MM.1S (cell line): ENCODE results near the gene FALEC.

Experiments
- DNase-seq: peaks from one replicate; pipeline ENCODE4 v3.0.0-alpha.2; 2015
- H2AFZ ChIP-seq: fragments of 300-600 bp; sonication (generic); 2 replicates; pipeline ENCODE4 v1.6.0; 2016; ENCODE audit warnings: antibody characterized with exemption, low read length
- H3F3A ChIP-seq: fragments of 300-600 bp; sonication (generic); 2 replicates; pipeline ENCODE4 v1.6.1; 2016; ENCODE audit warnings: mild to moderate bottlenecking, antibody characterized with exemption, low read length, moderate library complexity, mixed read lengths; ENCODE audit not compliant: insufficient read depth
- H3K27ac ChIP-seq: fragments of 300-600 bp; sonication (generic); 2 replicates; pipeline ENCODE4 v1.5.1; 2016; ENCODE audit warnings: mild to moderate bottlenecking, low read length
- H3K27me3 ChIP-seq: fragments of 300-600 bp; sonication (generic); replicated peaks from 2 replicates; pipeline ENCODE4 v1.6.0; 2016; ENCODE audit warnings: low read length; ENCODE audit not compliant: insufficient read depth
- H3K36me3 ChIP-seq: fragments of 300-600 bp; sonication (generic); replicated peaks from 2 replicates; pipeline ENCODE4 v1.6.1; 2016; ENCODE audit warnings: mild to moderate bottlenecking, low read length, mixed read lengths; ENCODE audit not compliant: insufficient read depth
- H3K4me1 ChIP-seq: fragments of 300-600 bp; sonication (generic); 2 replicates; pipeline ENCODE4 v1.6.1; 2016; ENCODE audit warnings: low read length, mixed read lengths
- H3K4me2 ChIP-seq: fragments of 300-600 bp; sonication (generic); 2 replicates; pipeline ENCODE4 v1.6.0; 2016; ENCODE audit warnings: low read depth, low read length
- H3K4me3 ChIP-seq: fragments of 300-600 bp; sonication (generic); 2 replicates; pipeline ENCODE4 v1.5.1; 2016; ENCODE audit warnings: low read length, mixed read lengths
- H3K79me2 ChIP-seq: fragments of 300-600 bp; sonication (generic); 2 replicates; pipeline ENCODE4 v1.6.1; 2016; ENCODE audit warnings: mixed run types, low read length, mixed read lengths
- H3K9ac ChIP-seq: fragments of 300-600 bp; sonication (generic); 2 replicates; pipeline ENCODE4 v1.6.1; 2016; ENCODE audit warnings: low read length, mixed read lengths
- H3K9me2 ChIP-seq: fragments of 300-600 bp; sonication (generic); replicated peaks from 2 replicates; pipeline ENCODE4 v1.6.1; 2016; ENCODE audit warnings: mild to moderate bottlenecking, low read length, mixed read lengths; ENCODE audit not compliant: insufficient read depth
- H3K9me3 ChIP-seq: fragments of 300-600 bp; sonication (generic); replicated peaks from 2 replicates; pipeline ENCODE4 v1.6.1; 2016; ENCODE audit warnings: mild to moderate bottlenecking, low read length, mixed read lengths; ENCODE audit not compliant: insufficient read depth
- H4K20me1 ChIP-seq: fragments of 300-600 bp; sonication (generic); 2 replicates; pipeline ENCODE4 v1.6.1; 2016; ENCODE audit warnings: mild to moderate bottlenecking, low read length, moderate library complexity, mixed read lengths; ENCODE audit not compliant: insufficient read depth
- EZH2 ChIP-seq: fragments of 300-600 bp; sonication (generic); optimal IDR thresholded peaks from 2 replicates; pipeline ENCODE3; 2017; ENCODE audit warnings: low read depth, mild to moderate bottlenecking, antibody characterized with exemption, low read length, mixed read lengths
- EZH2phosphoT487 ChIP-seq: fragments of 300-600 bp; sonication (generic); IDR thresholded peaks from 2 replicates; pipeline ENCODE4 v1.6.1; 2018; ENCODE audit warnings: antibody characterized with exemption, low read length
- TF ChIP-seq, protein P1 (sequence below): fragments of 300-600 bp; sonication (generic); IDR thresholded peaks from 2 replicates; pipeline ENCODE4 v1.5.1; 2016; ENCODE audit warnings: antibody characterized with exemption, low read length, mixed read lengths

Gene FALEC

DNA sequence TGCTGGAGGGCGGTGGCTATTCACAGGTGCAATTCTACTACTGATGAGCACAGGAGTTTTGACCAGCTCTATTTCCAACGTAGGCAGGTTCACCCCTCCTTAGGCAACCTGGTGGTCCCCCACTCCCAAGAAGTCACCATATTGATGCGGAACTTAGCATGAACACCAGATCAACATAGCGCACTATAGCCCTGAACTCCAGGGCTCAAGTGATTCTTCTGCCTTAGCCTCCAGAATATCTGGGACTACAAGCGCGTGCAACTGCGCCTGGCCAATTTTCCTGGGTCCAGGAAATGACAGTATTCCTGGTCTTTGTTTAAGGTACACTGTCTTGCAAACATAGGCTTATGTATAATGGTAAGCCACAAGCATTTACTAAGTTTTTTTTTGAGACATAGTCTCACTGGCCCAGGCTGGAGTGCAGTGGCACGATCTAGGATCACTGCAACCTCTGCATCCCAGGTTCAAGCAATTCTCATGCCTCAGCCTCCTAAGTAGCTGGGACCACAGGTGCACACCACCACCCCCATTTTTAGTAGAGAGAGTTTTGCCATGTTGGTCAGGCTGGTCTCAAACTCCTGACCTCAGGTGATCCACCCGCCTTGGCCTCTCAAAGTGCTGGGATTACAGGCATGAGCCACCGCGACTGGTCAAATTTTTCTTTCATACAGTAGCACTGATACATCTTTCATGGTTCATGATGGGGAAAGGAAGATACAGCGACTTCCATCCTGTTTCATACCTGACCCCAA lies 51.2 kb downstream of the FALEC start:
- Histone ChIP-seq H3K36me3 (no peaks in the 10 kb centered on the region), H2AFZ (no peak overlapping the region), H3K9me2 (no peaks in the 10 kb centered on the region), H3K4me2 (peak overlapping the region; percentile 86), H3K79me2 (peaks cover 37% of the 10 kb centered on the region), H3K9me3 (no peaks in the 10 kb centered on the region), H3F3A (peaks cover 96% of the 10 kb centered on the region), H4K20me1 (no peaks in the 10 kb centered on the region), H3K27me3 (no peaks in the 10 kb centered on the region), H3K9ac (peak overlapping the region; percentile 60), H3K4me3 (peak overlapping the region; percentile 51), H3K4me1 (peaks cover 83% of the 10 kb centered on the region), H3K27ac (peak overlapping the region; percentile 92)
- TF ChIP-seq, protein P1, sequence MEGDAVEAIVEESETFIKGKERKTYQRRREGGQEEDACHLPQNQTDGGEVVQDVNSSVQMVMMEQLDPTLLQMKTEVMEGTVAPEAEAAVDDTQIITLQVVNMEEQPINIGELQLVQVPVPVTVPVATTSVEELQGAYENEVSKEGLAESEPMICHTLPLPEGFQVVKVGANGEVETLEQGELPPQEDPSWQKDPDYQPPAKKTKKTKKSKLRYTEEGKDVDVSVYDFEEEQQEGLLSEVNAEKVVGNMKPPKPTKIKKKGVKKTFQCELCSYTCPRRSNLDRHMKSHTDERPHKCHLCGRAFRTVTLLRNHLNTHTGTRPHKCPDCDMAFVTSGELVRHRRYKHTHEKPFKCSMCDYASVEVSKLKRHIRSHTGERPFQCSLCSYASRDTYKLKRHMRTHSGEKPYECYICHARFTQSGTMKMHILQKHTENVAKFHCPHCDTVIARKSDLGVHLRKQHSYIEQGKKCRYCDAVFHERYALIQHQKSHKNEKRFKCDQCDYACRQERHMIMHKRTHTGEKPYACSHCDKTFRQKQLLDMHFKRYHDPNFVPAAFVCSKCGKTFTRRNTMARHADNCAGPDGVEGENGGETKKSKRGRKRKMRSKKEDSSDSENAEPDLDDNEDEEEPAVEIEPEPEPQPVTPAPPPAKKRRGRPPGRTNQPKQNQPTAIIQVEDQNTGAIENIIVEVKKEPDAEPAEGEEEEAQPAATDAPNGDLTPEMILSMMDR = no peak
- no peak for TF ChIP-seq EZH2
- no peak for TF ChIP-seq EZH2phosphoT487
- DNase-seq = no peak

DNA sequence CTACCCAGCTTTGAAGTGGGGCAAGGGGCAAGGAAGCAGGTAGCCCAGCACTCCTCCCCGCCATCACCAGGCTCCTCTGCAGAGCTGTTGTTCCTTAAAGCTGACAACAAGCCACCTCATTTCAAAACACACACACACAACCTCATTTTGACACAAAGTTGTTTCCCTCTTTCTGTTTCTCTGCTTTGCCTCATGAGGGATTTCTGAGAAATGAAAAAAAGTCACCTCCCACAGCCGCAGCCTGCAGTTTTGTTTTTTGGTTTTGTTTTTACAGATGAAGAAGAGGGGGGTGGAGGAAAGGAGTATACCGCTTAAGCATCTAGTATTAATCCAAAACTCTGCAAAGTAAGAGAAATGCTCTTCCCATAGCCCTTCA lies 51.8 kb downstream of the FALEC start:
- H3K4me1 ChIP-seq = peaks cover 81% of the 10 kb centered on the region
- H3K27me3 ChIP-seq = no peaks in the 10 kb centered on the region
- no peaks in the 10 kb centered on the region for H3K36me3 ChIP-seq
- H3K9me2 ChIP-seq = no peaks in the 10 kb centered on the region
- H3F3A ChIP-seq = peaks cover 91% of the 10 kb centered on the region
- no peaks in the 10 kb centered on the region for H3K9me3 ChIP-seq
- peak overlapping the region; percentile 86 for H3K4me2 ChIP-seq
- TF ChIP-seq EZH2 (no peak), EZH2phosphoT487 (no peak)
- TF ChIP-seq, protein P1 = no peak
- peak overlapping the region; percentile 92 for H3K27ac ChIP-seq
- H3K9ac ChIP-seq = peak overlapping the region; percentile 60
- no peaks in the 10 kb centered on the region for H4K20me1 ChIP-seq
- H2AFZ ChIP-seq = no peak overlapping the region
- peak; percentile 88 for DNase-seq
- H3K79me2 ChIP-seq = peaks cover 42% of the 10 kb centered on the region
- H3K4me3 ChIP-seq = peak overlapping the region; percentile 51

DNA sequence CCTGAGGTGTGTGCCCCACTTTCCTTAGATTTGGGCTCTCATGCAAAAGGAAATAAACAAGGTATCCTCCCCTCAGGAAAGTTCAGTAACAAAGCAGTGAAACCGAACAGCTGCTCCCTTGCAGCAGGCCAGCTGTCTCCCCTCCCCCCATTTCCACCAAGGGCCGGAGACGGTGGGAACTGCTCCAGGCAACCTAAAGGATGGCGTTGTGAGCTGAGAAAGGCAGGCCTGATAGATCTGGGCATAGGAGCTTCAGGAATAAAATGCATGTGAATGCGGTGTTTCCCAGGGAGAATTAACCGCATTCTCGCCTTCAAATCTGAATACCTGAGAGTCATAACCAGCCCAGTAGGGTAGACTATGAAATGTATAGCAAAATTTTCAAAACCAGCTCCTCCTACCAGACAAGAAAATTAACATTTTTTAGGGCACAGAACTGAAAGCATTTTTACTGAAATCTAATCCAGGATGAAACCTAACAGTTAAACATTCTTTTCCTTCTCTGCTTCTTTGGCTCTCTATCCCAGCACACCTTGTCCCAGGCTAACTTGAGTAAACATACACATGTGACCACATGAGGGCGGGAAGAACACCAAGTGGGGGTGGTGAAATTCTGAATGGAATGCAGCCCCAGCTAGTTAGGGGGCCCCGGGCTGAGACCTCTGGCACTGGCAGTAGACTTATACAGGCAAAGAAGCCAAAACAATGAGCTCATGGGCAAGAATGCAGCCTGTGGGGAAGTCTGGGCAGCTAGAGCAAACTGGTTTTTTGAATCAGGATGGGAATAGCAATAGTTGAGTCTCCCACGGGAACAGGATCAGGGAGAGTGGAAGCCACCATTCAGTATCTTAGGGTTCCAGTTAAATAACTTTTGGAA lies 52.4 kb downstream of the FALEC start:
- Histone ChIP-seq H4K20me1 (no peaks in the 10 kb centered on the region), H3K4me2 (peak overlapping the region; percentile 86), H3K4me3 (peak overlapping the region; percentile 51), H2AFZ (no peak overlapping the region), H3K27ac (peak overlapping the region; percentile 92), H3K27me3 (no peaks in the 10 kb centered on the region), H3K9ac (peak overlapping the region; percentile 60), H3K36me3 (no peaks in the 10 kb centered on the region), H3K79me2 (peaks cover 48% of the 10 kb centered on the region), H3K4me1 (peaks cover 78% of the 10 kb centered on the region), H3K9me3 (no peaks in the 10 kb centered on the region), H3K9me2 (no peaks in the 10 kb centered on the region), H3F3A (peaks cover 91% of the 10 kb centered on the region)
- TF ChIP-seq EZH2phosphoT487 (no peak), EZH2 (no peak)
- TF ChIP-seq, protein P1 = peak; percentile 25; the same call in 1 of the 2 replicates
- peak; percentile 79 for DNase-seq
